ENCODE data around the gene ARHGAP18.

ARHGAP18 gene

GRCh38 chr6:129608886-129609537 is 101.0 kb downstream of the ARHGAP18 start:
- DNase-seq, result no peak
- no peak for TF ChIP-seq GATA1 (IDR thresholded peaks at IDR 0.05; ENCODE audit: low read depth, low read length)
- TF ChIP-seq POLR2A (IDR thresholded peaks at IDR 0.05; ENCODE audit: low read length), result no peak

- TF ChIP-seq GATA1 (IDR thresholded peaks at IDR 0.05; ENCODE audit: low read depth, low read length), result no peak
- no peak for TF ChIP-seq POLR2A (IDR thresholded peaks at IDR 0.05; ENCODE audit: low read length)
- no peak for DNase-seq
Observed at GRCh38 chr6:129607581-129608186, 102.3 kb downstream of the ARHGAP18 start.

GRCh38 chr6:129606664-129607063 is 103.3 kb downstream of the ARHGAP18 start:
- no peak for DNase-seq
- TF ChIP-seq POLR2A (IDR thresholded peaks at IDR 0.05; ENCODE audit: low read length), result no peak
- no peak for TF ChIP-seq GATA1 (IDR thresholded peaks at IDR 0.05; ENCODE audit: low read depth, low read length)

- no peak for DNase-seq
- TF ChIP-seq POLR2A (IDR thresholded peaks at IDR 0.05; ENCODE audit: low read length), result no peak
- no peak for TF ChIP-seq GATA1 (IDR thresholded peaks at IDR 0.05; ENCODE audit: low read depth, low read length)
Observed at GRCh38 chr6:129605967-129606366, 104.0 kb downstream of the ARHGAP18 start.

- DNase-seq, result no peak
- TF ChIP-seq POLR2A (IDR thresholded peaks at IDR 0.05; ENCODE audit: low read length) (no peak), GATA1 (IDR thresholded peaks at IDR 0.05; ENCODE audit: low read depth, low read length) (no peak)
Observed at GRCh38 chr6:129605095-129605494, 104.9 kb downstream of the ARHGAP18 start.

- no peak for DNase-seq
- TF ChIP-seq POLR2A (IDR thresholded peaks at IDR 0.05; ENCODE audit: low read length) (no peak), GATA1 (IDR thresholded peaks at IDR 0.05; ENCODE audit: low read depth, low read length) (no peak)
Observed at GRCh38 chr6:129604321-129604720, 105.7 kb downstream of the ARHGAP18 start.

- no peak for DNase-seq
- TF ChIP-seq POLR2A (IDR thresholded peaks at IDR 0.05; ENCODE audit: low read length), result no peak
Observed at GRCh38 chr6:129603741-129604140, 106.2 kb downstream of the ARHGAP18 start.

GRCh38 chr6:129601323-129601722 is 108.7 kb downstream of the ARHGAP18 start:
- TF ChIP-seq POLR2A (IDR thresholded peaks at IDR 0.05; ENCODE audit: low read length), result no peak
- TF ChIP-seq GATA1 (IDR thresholded peaks at IDR 0.05; ENCODE audit: low read depth, low read length), result no peak
- DNase-seq, result no peak

GRCh38 chr6:129599467-129599866 is 110.5 kb downstream of the ARHGAP18 start:
- no peak for DNase-seq
- no peak for TF ChIP-seq POLR2A (IDR thresholded peaks at IDR 0.05; ENCODE audit: low read length)
- no peak for TF ChIP-seq GATA1 (IDR thresholded peaks at IDR 0.05; ENCODE audit: low read depth, low read length)

- DNase-seq, result peak; percentile 81 to 87
- no peak for TF ChIP-seq POLR2A (IDR thresholded peaks at IDR 0.05; ENCODE audit: low read length)
- TF ChIP-seq GATA1 (IDR thresholded peaks at IDR 0.05; ENCODE audit: low read depth, low read length), result no peak
Observed at GRCh38 chr6:129598244-129599187, 111.5 kb downstream of the ARHGAP18 start.

- DNase-seq, result no peak
- TF ChIP-seq GATA1 (IDR thresholded peaks at IDR 0.05; ENCODE audit: low read depth, low read length) (no peak), POLR2A (IDR thresholded peaks at IDR 0.05; ENCODE audit: low read length) (no peak)
Observed at GRCh38 chr6:129597023-129597713, 112.8 kb downstream of the ARHGAP18 start.

GRCh38 chr6:129596522-129596921 is 113.5 kb downstream of the ARHGAP18 start:
- no peak for DNase-seq
- TF ChIP-seq POLR2A (IDR thresholded peaks at IDR 0.05; ENCODE audit: low read length) (no peak), GATA1 (IDR thresholded peaks at IDR 0.05; ENCODE audit: low read depth, low read length) (no peak)

- DNase-seq, result no peak
- no peak for TF ChIP-seq GATA1 (IDR thresholded peaks at IDR 0.05; ENCODE audit: low read depth, low read length)
- no peak for TF ChIP-seq POLR2A (IDR thresholded peaks at IDR 0.05; ENCODE audit: low read length)
Observed at GRCh38 chr6:129593233-129593564, 116.8 kb downstream of the ARHGAP18 start.
